BE2C (cell line): Measurements from ENCODE around the gene REXO1.

Experiments
- DNase-seq: peaks from one replicate; pipeline ENCODE4 v3.0.0-alpha.2; 2020
- H3K27me3 ChIP-seq: fragments of 250-450 bp; sonication (Bioruptor Pico); 2 replicates; pipeline ENCODE4 v1.5.1; 2020; ENCODE audit warnings: mild to moderate bottlenecking
- H3K36me3 ChIP-seq: fragments of 250-450 bp; sonication (Bioruptor Pico); 2 replicates; pipeline ENCODE4 v1.5.1; 2020; ENCODE audit warnings: mild to moderate bottlenecking
- H3K4me1 ChIP-seq: fragments of 250-450 bp; sonication (Bioruptor Pico); 2 replicates; pipeline ENCODE4 v1.5.1; 2020
- H3K4me3 ChIP-seq: 2 replicates; pipeline ENCODE4 v1.5.1; 2011; ENCODE audit warnings: low read depth, low read length
- H3K9me3 ChIP-seq: fragments of 250-450 bp; sonication (Bioruptor Pico); 2 replicates; pipeline ENCODE4 v1.5.1; 2020
- CTCF ChIP-seq: IDR thresholded peaks from 2 replicates; pipeline ENCODE4 v1.5.1; 2012; ENCODE audit warnings: mild to moderate bottlenecking, low read depth, low read length

The REXO1 gene

GRCh38 chr19:1823539-1824251 is 24.6 kb downstream of the REXO1 start:
- Histone ChIP-seq H3K9me3 (no peaks in the 10 kb centered on the region), H3K4me1 (peaks cover 5% of the 10 kb centered on the region; the same call in 1 of the 2 replicates), H3K4me3 (no peak overlapping the region), H3K27me3 (no peaks in the 10 kb centered on the region), H3K36me3 (peaks cover 83% of the 10 kb centered on the region)
- no peak for TF ChIP-seq CTCF
- peak; percentile 46 for DNase-seq

- peaks cover 5% of the 10 kb centered on the region; the same call in 1 of the 2 replicates for H3K4me1 ChIP-seq
- no peak for TF ChIP-seq CTCF
- no peak overlapping the region for H3K4me3 ChIP-seq
- DNase-seq, result no peak
- peaks cover 86% of the 10 kb centered on the region for H3K36me3 ChIP-seq
- no peaks in the 10 kb centered on the region for H3K9me3 ChIP-seq
- no peaks in the 10 kb centered on the region for H3K27me3 ChIP-seq
Measured at GRCh38 chr19:1823020-1823419, 25.3 kb downstream of the REXO1 start.

- no peak for DNase-seq
- peaks cover 86% of the 10 kb centered on the region for H3K36me3 ChIP-seq
- no peaks in the 10 kb centered on the region for H3K27me3 ChIP-seq
- TF ChIP-seq CTCF, result no peak
- H3K4me1 ChIP-seq, result peaks cover 5% of the 10 kb centered on the region; the same call in 1 of the 2 replicates
- no peaks in the 10 kb centered on the region for H3K9me3 ChIP-seq
- no peak overlapping the region for H3K4me3 ChIP-seq
Measured at GRCh38 chr19:1822210-1822609, 26.1 kb downstream of the REXO1 start.

GRCh38 chr19:1819341-1820255 is 28.7 kb downstream of the REXO1 start:
- DNase-seq, result no peak

GRCh38 chr19:1818549-1819195 is 29.6 kb downstream of the REXO1 start:
- DNase-seq, result no peak

More at GRCh38 chr19:1819341-1820255, 28.7 kb downstream of the REXO1 start:
- H3K4me3 ChIP-seq, result no peak overlapping the region
- H3K27me3 ChIP-seq, result no peaks in the 10 kb centered on the region
- TF ChIP-seq CTCF, result no peak
- H3K9me3 ChIP-seq, result no peaks in the 10 kb centered on the region
- H3K36me3 ChIP-seq, result peaks cover 83% of the 10 kb centered on the region
- no peaks in the 10 kb centered on the region for H3K4me1 ChIP-seq

More at GRCh38 chr19:1818549-1819195, 29.6 kb downstream of the REXO1 start:
- Histone ChIP-seq H3K27me3 (no peaks in the 10 kb centered on the region), H3K4me1 (no peaks in the 10 kb centered on the region), H3K9me3 (no peaks in the 10 kb centered on the region), H3K4me3 (no peak overlapping the region), H3K36me3 (peaks cover 76% of the 10 kb centered on the region)
- TF ChIP-seq CTCF, result no peak
